Astrocyte of the hippocampus (primary cell): ENCODE results near the gene C2orf76.

Source experiments
- DNase-seq: peaks from one replicate; pipeline ENCODE4 v3.0.0; 2011; ENCODE audit warnings: low read depth, low spot score

C2orf76 gene

GRCh38 chr2:119264781-119265692 lies 101.6 kb downstream of the C2orf76 start:
- peak; percentile 77 for DNase-seq

DNA sequence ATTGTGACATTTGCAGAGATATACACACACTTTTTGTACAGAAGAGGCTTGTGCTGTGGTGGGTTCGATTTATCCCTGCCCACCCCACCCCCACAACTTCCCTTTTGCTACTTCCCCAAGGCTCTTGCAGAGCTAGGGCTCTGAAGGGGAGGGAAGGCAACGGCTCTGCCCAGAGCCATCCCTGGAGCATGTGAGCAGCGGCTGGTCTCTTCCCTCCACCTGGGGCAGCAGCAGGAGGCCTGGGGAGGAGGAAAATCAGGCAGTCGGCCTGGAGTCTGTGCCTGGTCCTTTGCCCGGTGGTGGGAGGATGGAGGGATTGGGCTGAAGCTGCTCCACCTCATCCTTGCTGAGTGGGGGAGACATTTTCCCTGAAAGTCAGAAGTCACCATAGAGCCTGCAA lies 103.0 kb downstream of the C2orf76 start:
- no peak for DNase-seq

DNA sequence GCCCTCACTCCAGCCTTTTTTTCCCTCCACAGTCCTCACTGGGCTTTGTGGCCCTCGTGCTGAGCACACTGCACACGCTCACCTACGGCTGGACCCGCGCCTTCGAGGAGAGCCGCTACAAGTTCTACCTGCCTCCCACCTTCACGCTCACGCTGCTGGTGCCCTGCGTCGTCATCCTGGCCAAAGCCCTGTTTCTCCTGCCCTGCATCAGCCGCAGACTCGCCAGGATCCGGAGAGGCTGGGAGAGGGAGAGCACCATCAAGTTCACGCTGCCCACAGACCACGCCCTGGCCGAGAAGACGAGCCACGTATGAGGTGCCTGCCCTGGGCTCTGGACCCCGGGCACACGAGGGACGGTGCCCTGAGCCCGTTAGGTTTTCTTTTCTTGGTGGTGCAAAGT lies 103.6 kb downstream of the C2orf76 start:
- DNase-seq: no peak

DNA sequence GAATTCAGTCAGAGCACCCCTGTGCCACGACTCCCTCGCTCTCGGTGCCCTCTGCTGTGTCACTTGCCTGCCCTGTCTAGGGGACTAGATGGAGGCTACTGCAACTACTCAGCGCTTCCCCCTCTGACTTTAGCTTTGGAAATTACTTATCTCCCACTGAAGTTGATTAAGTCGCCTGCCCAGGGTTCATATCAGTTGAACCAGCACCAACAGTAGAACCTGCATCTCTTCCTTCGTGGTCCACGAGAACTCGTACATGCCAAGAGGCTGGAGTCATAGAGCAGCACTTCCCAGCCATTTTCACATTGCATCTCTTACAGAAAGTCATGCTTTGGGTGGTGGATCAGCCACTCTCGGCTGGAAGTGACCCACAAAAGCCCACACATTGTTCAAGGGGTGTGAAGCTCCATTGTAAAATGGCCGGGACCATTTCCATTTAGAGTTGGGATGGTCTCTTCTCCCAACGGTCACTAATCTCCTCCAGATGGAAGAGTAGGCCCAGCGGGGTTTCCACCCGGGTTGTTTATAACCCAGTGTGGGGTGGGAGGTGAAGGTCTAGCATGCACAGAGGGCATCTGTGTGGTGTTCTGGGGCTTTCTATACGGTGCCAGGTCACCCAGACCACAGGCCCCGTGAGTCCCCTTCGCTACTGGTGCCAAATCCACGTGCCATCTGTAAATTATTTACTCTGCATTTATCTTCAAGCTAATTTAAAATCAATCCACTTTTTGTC lies 105.0 kb downstream of the C2orf76 start:
- DNase-seq: no peak

GRCh38 chr2:119260646-119261492 lies 105.8 kb downstream of the C2orf76 start:
- DNase-seq: peak; percentile 64

- DNase-seq: no peak
Observed at GRCh38 chr2:119259296-119259860, 107.3 kb downstream of the C2orf76 start.

GRCh38 chr2:119257198-119257597 lies 109.4 kb downstream of the C2orf76 start:
- DNase-seq: no peak

DNA sequence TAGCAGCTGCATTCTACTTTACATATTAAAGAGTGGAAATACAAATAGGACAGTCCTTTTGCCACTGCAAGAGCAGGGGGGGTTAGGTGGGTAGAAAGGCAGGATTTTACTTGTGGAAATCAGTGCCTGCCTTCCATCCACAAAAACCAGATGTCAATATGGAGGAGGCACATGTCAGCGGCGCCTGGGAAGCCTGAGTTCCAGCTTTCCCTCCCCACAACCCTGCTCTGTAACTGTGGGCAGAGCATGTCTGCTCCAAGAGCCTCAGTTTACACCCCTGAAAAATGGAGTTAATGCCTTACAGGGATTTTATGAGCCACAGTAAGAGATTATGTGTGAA lies 110.1 kb downstream of the C2orf76 start:
- DNase-seq: no peak

- peak; percentile 92 for DNase-seq
Observed at GRCh38 chr2:119255760-119256581, 110.7 kb downstream of the C2orf76 start.

- DNase-seq: no peak
Observed at GRCh38 chr2:119254601-119255080, 112.0 kb downstream of the C2orf76 start.

GRCh38 chr2:119253760-119254600 lies 112.7 kb downstream of the C2orf76 start:
- no peak for DNase-seq

GRCh38 chr2:119253114-119253702 lies 113.4 kb downstream of the C2orf76 start:
- DNase-seq: peak; percentile 54
